SH-SY5Y (cell line): ENCODE measurements around the gene STX16.

Source experiments
- GATA2 ChIP-seq: IDR thresholded peaks from 2 replicates; pipeline ENCODE4 v1.6.1; 2011; ENCODE audit warnings: mild to moderate bottlenecking, low read depth, low read length
- GATA3 ChIP-seq: IDR thresholded peaks from 2 replicates; pipeline ENCODE4 v1.6.1; 2011; ENCODE audit warnings: low read depth, mild to moderate bottlenecking, low read length, moderate library complexity

Gene STX16

GRCh38 chr20:58624687-58625086 is 26.4 kb upstream of the STX16 start:
- TF ChIP-seq GATA2 (no peak), GATA3 (no peak)

- TF ChIP-seq GATA2 (no peak), GATA3 (no peak)
Observed at GRCh38 chr20:58625585-58625984, 25.5 kb upstream of the STX16 start.

- TF ChIP-seq GATA2, result no peak
- TF ChIP-seq GATA3, result no peak
Observed at GRCh38 chr20:58626051-58626450, 25.0 kb upstream of the STX16 start.

- TF ChIP-seq GATA3, result no peak
- no peak for TF ChIP-seq GATA2
Observed at GRCh38 chr20:58627212-58628072, 23.6 kb upstream of the STX16 start.

- TF ChIP-seq GATA3 (no peak), GATA2 (no peak)
Observed at GRCh38 chr20:58628491-58629214, 22.4 kb upstream of the STX16 start.

- TF ChIP-seq GATA2 (peak; percentile 32; the same call in 1 of the 2 replicates), GATA3 (no peak)
Observed at GRCh38 chr20:58629215-58629580, 21.9 kb upstream of the STX16 start.

- TF ChIP-seq GATA2 (no peak), GATA3 (no peak)
Observed at GRCh38 chr20:58630063-58630462, 21.0 kb upstream of the STX16 start.

- TF ChIP-seq GATA3, result no peak
Observed at GRCh38 chr20:58633161-58634053, 17.7 kb upstream of the STX16 start.

GRCh38 chr20:58634059-58634458 is 17.0 kb upstream of the STX16 start:
- TF ChIP-seq GATA2, result no peak
- TF ChIP-seq GATA3, result no peak

GRCh38 chr20:58634521-58635278 is 16.4 kb upstream of the STX16 start:
- TF ChIP-seq GATA3, result no peak
- no peak for TF ChIP-seq GATA2

GRCh38 chr20:58635279-58635665 is 15.8 kb upstream of the STX16 start:
- TF ChIP-seq GATA2 (no peak), GATA3 (no peak)

- no peak for TF ChIP-seq GATA2
- no peak for TF ChIP-seq GATA3
Observed at GRCh38 chr20:58636396-58636982, 14.6 kb upstream of the STX16 start.

GRCh38 chr20:58636983-58637421 is 14.1 kb upstream of the STX16 start:
- TF ChIP-seq GATA2, result no peak
- no peak for TF ChIP-seq GATA3
